ENCODE data around the gene PPP2R5E.

Gene PPP2R5E

DNA sequence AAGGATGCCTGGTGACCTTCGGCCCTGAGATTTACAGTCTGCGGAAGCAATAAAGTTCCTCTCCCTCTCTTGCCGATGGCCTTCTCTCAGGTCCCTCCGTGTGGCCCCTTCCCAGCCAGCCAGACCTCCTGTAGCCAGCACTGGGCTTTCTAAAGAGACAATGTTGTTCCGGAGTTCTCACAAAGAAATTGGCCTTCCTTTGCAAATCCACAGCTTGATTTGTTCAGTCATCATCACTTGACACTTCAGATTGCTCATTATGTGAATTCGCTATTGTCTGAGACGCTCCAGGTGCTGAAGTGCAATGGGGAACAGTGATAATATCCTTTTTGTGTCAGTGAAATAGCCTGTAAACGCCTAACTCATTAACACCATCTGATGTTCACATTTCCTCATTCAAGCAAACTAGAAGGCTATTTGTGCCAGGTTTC lies 180.8 kb downstream of the PPP2R5E start:
- no peak for DNase-seq

DNA sequence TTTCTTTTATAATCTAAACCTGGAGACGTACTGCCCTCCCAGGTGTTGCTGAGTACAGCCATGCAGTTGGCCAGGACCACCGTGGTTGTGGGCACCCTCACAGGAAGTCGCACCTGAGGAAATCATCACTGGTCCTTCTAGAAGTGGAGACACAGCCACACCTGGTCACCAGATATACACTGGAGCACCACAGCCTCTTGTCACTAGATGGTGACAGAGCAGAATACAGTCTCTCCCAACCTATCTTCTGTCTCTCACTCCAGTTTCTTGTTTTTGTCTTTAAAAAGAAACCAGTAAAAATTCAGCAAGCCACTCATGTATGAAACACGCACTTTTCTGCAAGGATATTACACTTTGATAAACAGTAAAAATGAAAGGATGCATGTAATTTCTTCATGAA lies 181.4 kb downstream of the PPP2R5E start:
- no peak for DNase-seq

DNA sequence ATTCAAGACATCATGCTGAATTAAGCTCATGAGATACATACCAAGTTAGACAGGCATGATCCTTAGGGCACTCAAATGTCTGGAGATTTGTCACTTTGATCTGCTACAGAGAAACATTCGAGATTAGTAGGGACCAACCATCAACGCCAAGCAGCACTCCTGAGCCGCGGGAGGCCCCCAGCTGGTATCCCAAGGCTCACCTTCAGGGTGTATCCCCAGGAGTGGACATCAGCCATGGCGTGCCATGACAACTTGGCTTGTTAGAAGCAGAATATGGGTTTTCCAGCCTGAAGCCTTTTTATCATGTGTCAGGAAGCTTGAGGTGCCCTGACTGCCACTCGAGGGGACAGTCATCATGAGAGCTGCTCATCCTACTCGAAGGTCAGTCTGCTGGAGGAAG lies 185.3 kb downstream of the PPP2R5E start:
- DNase-seq = no peak

DNA sequence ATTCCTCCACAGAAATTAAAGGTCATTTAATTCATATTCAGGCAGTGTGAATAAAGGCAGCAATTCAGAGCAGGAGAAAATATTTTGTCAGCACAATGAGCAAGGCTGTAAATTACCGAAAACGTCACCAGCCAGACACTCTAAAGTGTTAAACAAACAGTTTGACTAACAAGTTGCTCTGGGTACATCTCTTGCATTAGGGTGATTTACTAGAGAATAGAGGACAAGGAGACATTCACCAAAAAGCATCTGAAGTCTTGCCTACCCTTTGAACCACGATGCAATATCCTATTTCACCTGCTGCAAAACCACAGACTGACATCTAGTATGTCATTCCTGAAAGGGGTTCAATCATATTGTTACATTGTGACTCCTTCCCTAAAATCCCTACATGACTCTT lies 197.4 kb downstream of the PPP2R5E start:
- DNase-seq = no peak

DNA sequence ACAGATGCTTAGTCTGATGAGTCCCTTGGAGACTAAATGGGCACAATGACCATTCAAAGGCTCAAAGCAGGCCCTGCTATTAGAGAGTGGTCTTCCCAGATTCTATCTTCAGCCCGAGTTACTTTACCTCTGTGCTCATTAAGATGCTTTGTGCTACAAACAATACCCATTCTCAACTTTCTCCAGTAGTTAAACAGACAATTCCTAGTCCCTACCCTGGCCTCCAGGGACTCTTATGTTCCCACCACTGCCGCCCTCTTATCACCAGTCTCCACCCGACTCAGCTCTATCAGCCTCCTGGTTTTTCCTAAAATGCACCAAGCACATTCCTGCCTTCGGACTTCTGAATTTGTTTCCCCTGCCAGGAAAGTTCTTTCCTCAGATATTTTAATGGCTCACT lies 198.8 kb downstream of the PPP2R5E start:
- DNase-seq = no peak

DNA sequence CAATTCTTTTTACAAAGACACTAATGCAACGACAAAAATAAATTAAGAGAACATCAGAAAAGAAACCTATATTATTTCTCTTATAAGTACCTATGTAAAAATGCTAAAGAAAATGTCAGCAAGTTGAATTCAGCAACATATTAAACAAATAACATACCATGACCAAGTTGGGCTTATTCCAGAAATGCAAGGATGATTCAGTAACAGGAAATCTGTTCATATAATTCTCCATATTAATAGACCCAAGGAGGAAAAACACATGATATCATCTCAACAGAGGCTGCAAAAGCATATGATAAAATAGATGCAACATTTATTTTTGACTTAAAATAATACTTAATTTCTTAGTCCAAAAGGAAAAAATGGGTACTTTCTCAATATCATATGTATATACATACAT lies 199.3 kb downstream of the PPP2R5E start:
- DNase-seq = no peak

DNA sequence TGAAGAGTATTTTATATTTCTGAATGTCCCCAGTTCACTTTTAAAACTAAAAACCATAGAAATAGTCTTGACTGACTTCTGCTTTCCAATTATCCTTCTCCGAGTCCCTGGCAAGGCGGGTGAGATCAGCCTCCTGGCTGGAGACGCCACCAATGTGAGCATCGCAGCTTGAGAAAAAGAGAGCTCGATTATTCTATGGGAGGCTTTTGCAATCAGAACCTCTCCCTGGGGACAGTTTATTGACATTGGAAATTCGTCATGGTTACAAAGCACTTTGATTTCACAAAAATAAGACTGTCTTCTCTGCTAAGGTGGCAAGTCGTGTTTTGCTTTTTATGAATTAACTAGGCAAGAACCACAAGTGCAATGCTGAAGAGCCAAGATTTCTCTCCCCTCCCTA lies 200.8 kb downstream of the PPP2R5E start:
- no peak for DNase-seq

DNA sequence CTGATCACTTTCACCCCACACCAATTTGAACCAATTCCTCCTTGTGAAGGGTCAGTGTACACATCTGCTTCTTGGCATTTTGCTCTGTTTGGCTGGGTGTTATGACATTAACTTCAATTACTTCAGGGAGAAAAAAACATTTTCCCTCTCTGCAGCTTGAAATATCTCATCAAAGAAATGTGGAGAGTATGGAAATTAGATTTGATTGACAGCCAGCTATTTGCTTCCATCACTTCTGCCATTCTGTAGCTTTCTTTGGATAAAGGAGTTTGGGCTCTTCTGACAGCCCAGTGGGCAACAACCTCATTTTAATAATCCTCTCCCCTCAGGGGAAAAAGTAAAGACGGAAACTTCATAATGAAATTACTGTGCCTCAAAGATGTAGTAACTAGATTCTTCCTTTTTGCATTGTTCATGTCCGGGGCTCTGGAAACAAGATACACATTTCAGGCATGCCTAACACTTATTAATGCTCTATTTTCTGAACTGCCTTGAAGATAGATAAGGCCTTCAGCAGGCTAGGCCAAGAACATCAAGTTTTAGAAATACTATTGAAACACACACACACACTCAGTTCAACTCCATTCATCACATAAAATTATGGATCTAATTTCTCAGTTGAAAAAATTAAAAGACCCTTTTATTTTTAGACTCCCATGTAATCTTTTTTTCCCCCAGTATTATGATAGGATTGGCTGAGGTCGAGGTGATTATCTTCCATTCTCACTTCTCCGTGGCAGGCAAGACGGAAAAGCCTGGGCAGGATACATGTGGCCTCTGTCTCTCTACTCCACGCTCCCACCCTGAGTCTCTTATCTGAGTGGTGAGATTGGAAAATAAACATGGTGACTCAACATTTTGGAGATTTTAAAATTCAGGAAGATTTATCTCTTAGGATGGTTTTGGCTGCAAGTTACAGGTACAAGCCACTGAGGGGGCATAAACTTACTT lies 214.1 kb downstream of the PPP2R5E start:
- DNase-seq = no peak

DNA sequence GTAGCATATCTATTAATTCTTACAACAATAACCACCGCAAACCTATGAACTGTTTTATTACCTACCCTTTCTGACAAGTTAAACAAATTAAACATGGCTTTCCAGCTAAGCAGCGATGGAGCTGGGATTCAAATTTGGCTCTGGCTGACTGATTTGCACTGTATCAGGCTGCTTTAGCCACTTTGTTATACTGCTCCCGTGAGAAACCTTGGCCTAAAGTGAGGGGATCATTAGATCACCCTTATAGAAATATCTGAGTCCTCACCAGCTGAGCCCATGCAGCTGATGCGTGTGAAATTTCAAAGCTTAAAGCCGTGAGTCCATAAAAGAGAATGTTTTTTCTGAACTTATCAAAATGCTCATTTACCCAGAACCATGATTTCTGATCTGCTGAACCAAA lies 216.3 kb downstream of the PPP2R5E start:
- DNase-seq = no peak

DNA sequence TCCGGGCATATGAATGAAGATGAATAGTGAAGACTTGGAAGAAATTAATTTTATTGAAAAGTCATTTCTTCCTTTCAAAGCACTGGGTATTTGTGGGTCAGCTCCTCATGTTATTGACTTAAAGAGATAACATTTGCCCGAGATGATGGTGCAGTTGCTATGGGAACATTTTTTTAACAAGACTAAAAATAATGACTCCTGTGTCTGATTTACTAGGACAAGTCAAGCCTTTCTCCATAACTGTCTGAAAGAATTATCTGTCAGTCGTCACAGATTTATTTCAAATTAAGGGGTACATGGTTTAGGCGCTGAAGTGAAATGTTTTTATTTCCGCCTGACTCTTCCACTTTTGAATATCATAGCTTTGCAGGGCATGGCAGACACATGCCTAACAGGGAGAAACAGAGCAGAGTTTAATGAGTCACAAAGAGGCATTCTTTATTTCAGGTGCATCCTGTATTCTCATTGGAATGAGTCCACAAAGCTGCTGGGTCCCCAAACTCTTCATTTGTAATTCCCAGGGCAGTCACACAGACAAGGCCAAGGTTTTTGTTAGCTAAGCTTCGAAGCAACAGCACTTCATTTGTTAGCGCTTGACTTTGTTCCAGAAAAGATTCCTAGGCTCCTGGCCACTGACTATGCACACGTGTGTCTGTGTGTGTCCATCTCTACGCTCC lies 220.1 kb downstream of the PPP2R5E start:
- no peak for DNase-seq

DNA sequence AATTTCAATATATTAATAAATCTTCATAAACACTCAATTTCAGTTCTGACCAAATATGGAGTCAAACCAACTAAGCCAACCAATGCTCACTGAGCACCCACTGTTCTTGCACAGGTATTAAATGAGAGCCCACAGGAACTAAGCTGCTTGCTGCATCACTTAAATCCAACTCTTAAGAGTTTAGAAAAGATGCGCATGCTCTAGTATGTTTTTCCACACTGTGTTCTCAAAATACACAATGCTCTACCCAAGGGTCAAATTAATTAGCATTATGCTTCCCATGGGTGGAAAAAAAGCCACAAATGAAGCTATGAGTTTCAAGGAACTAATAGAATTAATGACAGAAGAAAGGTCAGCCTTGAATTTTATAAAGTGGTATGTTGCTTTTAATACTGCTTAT lies 220.7 kb downstream of the PPP2R5E start:
- DNase-seq = no peak

Data from activated CD4-positive, alpha-beta T cell treated with anti-CD3 and anti-CD28 coated beads, Interleukin-2, amount 50 U/mL, for 4 hours (primary cell).